OCI-LY3 (cell line): Measurements from ENCODE around the gene LNX1.
A peak's percentile ranks its signal among the peaks of the same experiment; 100 is the strongest.

Source experiments
- H2AFZ ChIP-seq: fragments of 200-600, 300-600 bp; shearing (Covaris generic); 2 replicates; pipeline ENCODE4 v1.6.0; 2014; ENCODE audit warnings: antibody characterized with exemption, low read depth, low read length
- H3K27ac ChIP-seq: fragments of 200-600, 300-600 bp; sonication (generic); 2 replicates; pipeline ENCODE4 v1.5.1; 2014; ENCODE audit warnings: mild to moderate bottlenecking, low read length, moderate library complexity, mixed read lengths
- H3K27me3 ChIP-seq: fragments of 200-600, 300-600 bp; sonication (generic); 2 replicates; pipeline ENCODE4 v1.6.1; 2014; ENCODE audit warnings: low read depth, low read length, mixed read lengths
- H3K36me3 ChIP-seq: fragments of 200-600, 300-600 bp; sonication (generic); replicated peaks from 2 replicates; pipeline ENCODE3; 2014; ENCODE audit warnings: low read depth, low read length, mixed read lengths
- H3K4me1 ChIP-seq: fragments of 300-600, 200-600 bp; sonication (generic); 2 replicates; pipeline ENCODE4 v1.6.1; 2014; ENCODE audit warnings: low read length, mixed read lengths
- H3K4me2 ChIP-seq: fragments of 200-600, 300-600 bp; sonication (generic); 2 replicates; pipeline ENCODE4 v1.6.1; 2014; ENCODE audit warnings: low read length, mixed read lengths
- H3K4me3 ChIP-seq: fragments of 300-600, 200-600 bp; sonication (generic); 2 replicates; pipeline ENCODE4 v1.5.1; 2014; ENCODE audit warnings: antibody characterized with exemption, mild to moderate bottlenecking, low read length, moderate library complexity
- H3K79me2 ChIP-seq: fragments of 300-600, 200-600 bp; shearing (Covaris generic); 2 replicates; pipeline ENCODE4 v1.6.1; 2014; ENCODE audit warnings: mild to moderate bottlenecking, low read length, mixed read lengths
- H3K9ac ChIP-seq: fragments of 300-600, 200-600 bp; shearing (Covaris generic); 2 replicates; pipeline ENCODE4 v1.6.0; 2014; ENCODE audit warnings: mild to moderate bottlenecking, low read length, moderate library complexity
- H3K9me3 ChIP-seq: fragments of 200-600, 300-600 bp; shearing (Covaris generic); 2 replicates; pipeline ENCODE4 v1.6.1; 2014; ENCODE audit warnings: low read length, mixed read lengths; ENCODE audit not compliant: insufficient read depth
- H4K20me1 ChIP-seq: fragments of 200-600, 300-600 bp; sonication (generic); 2 replicates; pipeline ENCODE4 v1.6.1; 2016; ENCODE audit warnings: low read length, mixed read lengths; ENCODE audit not compliant: insufficient read depth
- EZH2phosphoT487 ChIP-seq: fragments of 200-600 bp; shearing (Covaris generic); IDR thresholded peaks from 2 replicates; pipeline ENCODE4 v1.6.1; 2018; ENCODE audit warnings: antibody characterized with exemption, mixed run types, low read depth
- TF ChIP-seq, protein P1 (sequence below): fragments of 200-600, 300-600 bp; sonication (generic); IDR thresholded peaks from 2 replicates; pipeline ENCODE4 v1.5.1; 2014; ENCODE audit warnings: antibody characterized with exemption, low read length, low read depth

Gene LNX1

DNA sequence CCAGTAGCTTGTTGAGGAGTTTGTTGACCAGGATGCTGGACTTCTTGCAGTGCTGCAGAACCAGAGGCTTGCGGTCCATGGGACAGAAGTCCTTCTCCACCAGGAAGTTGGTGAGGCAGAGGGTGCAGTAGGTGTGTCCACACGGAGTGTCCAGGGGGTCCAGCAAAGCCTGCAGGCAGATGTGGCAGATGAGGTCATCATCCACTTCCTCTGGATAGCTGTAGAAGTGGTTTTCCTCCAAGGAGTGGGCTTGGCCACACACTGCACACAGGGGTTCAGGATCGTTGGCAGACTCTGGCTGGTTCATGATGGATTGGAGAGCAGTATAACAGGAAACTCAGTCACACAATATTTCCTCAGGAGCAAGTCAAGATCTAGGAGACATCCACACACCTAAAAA lies 17.6 kb downstream of the LNX1 start:
- H3K4me1 ChIP-seq, result no peaks in the 10 kb centered on the region
- H3K27ac ChIP-seq, result no peak overlapping the region
- no peak overlapping the region for H3K4me2 ChIP-seq
- no peaks in the 10 kb centered on the region for H3K9me3 ChIP-seq
- no peaks in the 10 kb centered on the region for H4K20me1 ChIP-seq
- no peaks in the 10 kb centered on the region for H3K27me3 ChIP-seq
- H2AFZ ChIP-seq, result no peak overlapping the region
- TF ChIP-seq, protein P1, sequence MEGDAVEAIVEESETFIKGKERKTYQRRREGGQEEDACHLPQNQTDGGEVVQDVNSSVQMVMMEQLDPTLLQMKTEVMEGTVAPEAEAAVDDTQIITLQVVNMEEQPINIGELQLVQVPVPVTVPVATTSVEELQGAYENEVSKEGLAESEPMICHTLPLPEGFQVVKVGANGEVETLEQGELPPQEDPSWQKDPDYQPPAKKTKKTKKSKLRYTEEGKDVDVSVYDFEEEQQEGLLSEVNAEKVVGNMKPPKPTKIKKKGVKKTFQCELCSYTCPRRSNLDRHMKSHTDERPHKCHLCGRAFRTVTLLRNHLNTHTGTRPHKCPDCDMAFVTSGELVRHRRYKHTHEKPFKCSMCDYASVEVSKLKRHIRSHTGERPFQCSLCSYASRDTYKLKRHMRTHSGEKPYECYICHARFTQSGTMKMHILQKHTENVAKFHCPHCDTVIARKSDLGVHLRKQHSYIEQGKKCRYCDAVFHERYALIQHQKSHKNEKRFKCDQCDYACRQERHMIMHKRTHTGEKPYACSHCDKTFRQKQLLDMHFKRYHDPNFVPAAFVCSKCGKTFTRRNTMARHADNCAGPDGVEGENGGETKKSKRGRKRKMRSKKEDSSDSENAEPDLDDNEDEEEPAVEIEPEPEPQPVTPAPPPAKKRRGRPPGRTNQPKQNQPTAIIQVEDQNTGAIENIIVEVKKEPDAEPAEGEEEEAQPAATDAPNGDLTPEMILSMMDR, result no peak
- TF ChIP-seq EZH2phosphoT487, result no peak
- H3K79me2 ChIP-seq, result no peaks in the 10 kb centered on the region
- H3K9ac ChIP-seq, result no peak overlapping the region
- no peaks in the 10 kb centered on the region for H3K36me3 ChIP-seq
- no peak overlapping the region for H3K4me3 ChIP-seq

DNA sequence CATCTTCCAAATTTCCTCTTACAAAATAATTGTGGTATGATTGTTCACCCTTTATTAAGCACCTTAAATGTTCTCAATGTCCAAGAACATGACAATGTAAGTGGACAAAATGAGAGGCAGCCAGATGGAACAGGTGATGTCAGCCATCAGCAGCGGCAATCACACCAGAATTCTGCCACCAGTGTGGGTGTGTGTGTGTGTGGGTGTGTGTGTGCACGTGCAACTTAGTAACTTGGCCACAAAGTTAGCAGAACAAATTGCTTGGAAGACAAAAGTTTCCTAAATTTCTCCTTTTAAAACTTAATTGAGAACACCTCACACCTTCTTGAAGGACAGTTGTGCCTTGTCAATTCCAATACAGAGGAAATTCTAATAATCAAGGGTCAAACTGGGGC lies 18.7 kb downstream of the LNX1 start:
- Histone ChIP-seq H3K9me3 (no peaks in the 10 kb centered on the region), H3K4me3 (no peak overlapping the region), H4K20me1 (no peaks in the 10 kb centered on the region), H3K79me2 (no peaks in the 10 kb centered on the region), H3K4me2 (no peak overlapping the region), H3K9ac (no peak overlapping the region), H3K27me3 (no peaks in the 10 kb centered on the region), H3K4me1 (no peaks in the 10 kb centered on the region), H3K36me3 (no peaks in the 10 kb centered on the region), H3K27ac (no peak overlapping the region), H2AFZ (no peak overlapping the region)
- TF ChIP-seq, protein P1, result no peak
- TF ChIP-seq EZH2phosphoT487, result no peak

DNA sequence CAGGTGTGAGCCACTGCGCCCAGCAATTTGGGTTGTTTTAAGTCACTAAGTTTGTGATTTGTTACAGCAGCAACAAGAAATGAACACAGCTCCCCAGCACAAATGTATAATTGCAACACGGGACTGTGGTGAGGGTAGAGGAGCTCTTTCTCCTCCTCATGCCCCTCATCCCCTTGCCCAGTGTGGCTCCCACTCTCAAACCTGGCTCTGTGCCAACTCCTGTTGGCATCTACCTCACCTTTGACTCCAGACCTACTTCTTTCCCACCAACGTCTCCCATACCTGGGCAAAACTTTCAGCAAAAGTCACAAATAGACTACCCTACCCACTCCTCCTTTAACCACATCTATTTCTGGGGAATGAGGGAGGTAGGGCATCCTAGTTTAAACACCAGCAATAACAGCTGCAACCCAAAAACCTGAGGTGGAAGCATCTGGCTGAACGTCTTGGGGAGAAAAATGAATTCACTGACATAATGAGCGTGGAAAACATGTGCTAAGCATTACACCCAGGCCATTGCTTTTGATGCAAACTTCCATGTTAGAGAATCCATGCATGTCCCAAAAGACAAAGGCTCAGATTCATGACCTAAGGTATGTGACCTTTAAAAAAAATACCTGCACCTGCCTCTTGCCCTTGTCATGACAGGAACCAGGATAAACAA lies 19.2 kb downstream of the LNX1 start:
- Histone ChIP-seq H3K9ac (no peak overlapping the region), H3K4me2 (no peak overlapping the region), H3K9me3 (no peaks in the 10 kb centered on the region), H3K27ac (no peak overlapping the region), H3K4me1 (no peaks in the 10 kb centered on the region), H2AFZ (no peak overlapping the region), H4K20me1 (no peaks in the 10 kb centered on the region), H3K79me2 (no peaks in the 10 kb centered on the region), H3K36me3 (no peaks in the 10 kb centered on the region), H3K4me3 (no peak overlapping the region), H3K27me3 (no peaks in the 10 kb centered on the region)
- no peak for TF ChIP-seq EZH2phosphoT487
- TF ChIP-seq, protein P1, result no peak

DNA sequence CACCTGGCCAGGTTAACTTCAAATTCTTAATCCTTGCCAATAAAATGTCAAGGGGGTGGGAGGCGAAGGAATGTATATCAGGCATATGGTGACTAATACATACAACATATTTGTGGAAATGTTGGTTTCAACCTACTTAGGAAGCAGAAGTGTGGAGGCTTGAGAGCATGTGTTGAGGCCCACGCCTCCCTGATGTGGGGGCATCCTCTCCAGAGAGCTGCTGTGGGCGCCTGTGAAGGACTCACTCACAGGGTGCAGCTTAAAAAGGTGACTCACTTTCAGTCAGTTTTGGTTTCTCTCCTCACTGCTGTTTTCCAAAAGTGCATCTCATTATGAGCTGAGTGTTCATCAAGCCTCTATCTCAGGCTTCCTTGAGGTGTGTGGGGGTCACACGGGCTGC lies 27.5 kb downstream of the LNX1 start:
- no peaks in the 10 kb centered on the region for H3K27me3 ChIP-seq
- no peaks in the 10 kb centered on the region for H3K36me3 ChIP-seq
- H2AFZ ChIP-seq, result no peak overlapping the region

More for the DNA sequence above, 27.5 kb downstream of the LNX1 start:
- Histone ChIP-seq H3K27ac (no peak overlapping the region), H3K9me3 (no peaks in the 10 kb centered on the region), H3K4me2 (0 out of 2 replicates have a peak overlapping the region, but pooled peaks have one; percentile 1), H3K9ac (no peak overlapping the region), H3K79me2 (no peaks in the 10 kb centered on the region), H4K20me1 (no peaks in the 10 kb centered on the region), H3K4me1 (peaks cover 12% of the 10 kb centered on the region), H3K4me3 (no peak overlapping the region)
- TF ChIP-seq, protein P1, result no peak
- TF ChIP-seq EZH2phosphoT487, result no peak
